Fibroblast of lung (primary cell): ENCODE data around the gene DNMT3L.

Source experiments
- EZH2 ChIP-seq: IDR thresholded peaks from 2 replicates; pipeline ENCODE4 v1.5.1; 2012; ENCODE audit warnings: low read length, control low read depth, mild to moderate bottlenecking; ENCODE audit errors: missing control alignments
- TF ChIP-seq, protein P1 (sequence below), 2 donors: IDR thresholded peaks in 1 of 2; conservative IDR thresholded peaks in 1 of 2; 1 replicate in 1 of 2; 2 replicates in 1 of 2; pipeline ENCODE4 v1.5.1; 2011 to 2012; ENCODE audit warnings: low read length in 2 of 2, control low read depth in 1 of 2, inconsistent platforms in 1 of 2, low read depth in 1 of 2, mild to moderate bottlenecking in 1 of 2

DNA sequence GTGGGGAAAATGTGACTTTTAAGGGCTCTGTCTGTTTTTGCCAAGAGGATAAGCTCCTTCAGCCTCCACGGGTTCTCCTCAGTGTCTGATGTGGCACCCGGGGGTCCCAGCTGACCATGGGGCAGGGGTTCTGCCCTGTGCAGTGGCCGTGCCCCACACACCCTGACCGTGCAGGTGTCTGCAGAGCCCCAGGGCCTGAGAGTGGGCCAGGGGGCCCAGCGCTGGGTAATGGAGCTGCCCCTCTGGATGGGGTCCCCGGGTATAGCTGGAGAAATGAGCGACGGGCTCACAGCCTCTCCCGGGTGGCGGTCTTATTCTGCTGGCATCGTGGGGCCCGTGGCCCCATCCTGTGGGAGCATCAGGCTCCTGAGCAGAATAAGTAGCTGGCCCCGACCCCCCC is 35.2 kb upstream of the DNMT3L start:
- TF ChIP-seq, protein P1, sequence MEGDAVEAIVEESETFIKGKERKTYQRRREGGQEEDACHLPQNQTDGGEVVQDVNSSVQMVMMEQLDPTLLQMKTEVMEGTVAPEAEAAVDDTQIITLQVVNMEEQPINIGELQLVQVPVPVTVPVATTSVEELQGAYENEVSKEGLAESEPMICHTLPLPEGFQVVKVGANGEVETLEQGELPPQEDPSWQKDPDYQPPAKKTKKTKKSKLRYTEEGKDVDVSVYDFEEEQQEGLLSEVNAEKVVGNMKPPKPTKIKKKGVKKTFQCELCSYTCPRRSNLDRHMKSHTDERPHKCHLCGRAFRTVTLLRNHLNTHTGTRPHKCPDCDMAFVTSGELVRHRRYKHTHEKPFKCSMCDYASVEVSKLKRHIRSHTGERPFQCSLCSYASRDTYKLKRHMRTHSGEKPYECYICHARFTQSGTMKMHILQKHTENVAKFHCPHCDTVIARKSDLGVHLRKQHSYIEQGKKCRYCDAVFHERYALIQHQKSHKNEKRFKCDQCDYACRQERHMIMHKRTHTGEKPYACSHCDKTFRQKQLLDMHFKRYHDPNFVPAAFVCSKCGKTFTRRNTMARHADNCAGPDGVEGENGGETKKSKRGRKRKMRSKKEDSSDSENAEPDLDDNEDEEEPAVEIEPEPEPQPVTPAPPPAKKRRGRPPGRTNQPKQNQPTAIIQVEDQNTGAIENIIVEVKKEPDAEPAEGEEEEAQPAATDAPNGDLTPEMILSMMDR (conservative IDR thresholded peaks at IDR 0.05 in 1 of 2, IDR thresholded peaks at IDR 0.05 in 1 of 2; ENCODE audit: low read depth in 1 of 2, low read length in 2 of 2): no peak
- TF ChIP-seq EZH2: no peak
